Sigmoid colon (tissue), 7 donors: Measurements from ENCODE around the gene PRKN. TPM values are rescaled to one million over a fixed set of nuclear protein-coding genes. Genes with fewer than 3 reads are reported as not detected.

ENCODE experiments used
- DNase-seq: peaks from one replicate; pipeline ENCODE4 v3.0.0-alpha.2; 2019
- H3K27ac ChIP-seq, 4 donors: fragments of 200-600 bp; sonication (generic); one replicate each; pipeline ENCODE4 v1.5.1; 2016 to 2019; ENCODE audit warnings: mild to moderate bottlenecking in 1 of 4
- H3K27me3 ChIP-seq, 3 donors: fragments of 200-600 bp; sonication (generic); one replicate each; pipeline ENCODE4 v1.5.1; 2019; ENCODE audit warnings: mild to moderate bottlenecking in 1 of 3
- H3K36me3 ChIP-seq, 4 donors: fragments of 200-600 bp; sonication (generic); one replicate each; pipeline ENCODE4 v1.5.1; 2016 to 2019
- H3K4me1 ChIP-seq, 4 donors: fragments of 200-600 bp; sonication (generic); one replicate each; pipeline ENCODE4 v1.5.1; 2017 to 2019
- H3K4me3 ChIP-seq, 4 donors: fragments of 200-600 bp; sonication (generic); one replicate each; pipeline ENCODE4 v1.5.1; 2017 to 2019; ENCODE audit warnings: mild to moderate bottlenecking in 2 of 4, moderate library complexity in 1 of 4
- H3K9me3 ChIP-seq, 4 donors: fragments of 200-600 bp in 3 of 4; sonication (generic) in 3 of 4; one replicate each; pipeline versions ENCODE4 v1.5.1 to v1.6.1; 2013 to 2019
- EP300 ChIP-seq, 4 donors: sonication (generic); formaldehyde crosslinking; IDR thresholded peaks; one replicate each; pipeline ENCODE4 v1.6.1; 2017; ENCODE audit warnings: antibody characterized with exemption in 4 of 4
- POLR2A ChIP-seq, 2 donors: fragments of 450-650 bp; IDR thresholded peaks; one replicate each; pipeline ENCODE4 v1.6.1; 2016; ENCODE audit warnings: antibody characterized with exemption in 2 of 2, mild to moderate bottlenecking in 2 of 2, moderate library complexity in 2 of 2
- POLR2AphosphoS5 ChIP-seq, 4 donors: sonication (generic); formaldehyde crosslinking; IDR thresholded peaks; one replicate each; pipeline ENCODE4 v1.6.1; 2017; ENCODE audit warnings: antibody characterized with exemption in 4 of 4
- WGBS, 2 donors: extraction: QIAGEN DNeasy Blood & Tissue Kit; methylation state at CpG; one replicate each; pipeline ENCODE4 v1.1.7; 2013; 5-methylcytosine and 5-hydroxymethylcytosine counted together
- intact Hi-C: fragments of 100-400 bp; cut with DNase I; formaldehyde crosslinking; loops from one replicate; pipeline ENCODE4 v1.15.1; 2023
- polyA plus RNA-seq, 3 donors: library from polyadenylated mRNA; stranded (reverse); fragments of 200-250 nt; gene quantifications; one replicate each; pipeline ENCODE4 v1.2.3, GENCODE V29; 2013
- total RNA-seq, 4 donors: library from RNA; depleted of rRNA; stranded (reverse); fragments of >200 nt; gene quantifications; one replicate each; pipeline ENCODE4 v1.1.0, GENCODE V29; 2016
- TF ChIP-seq, protein P1 (sequence below), 4 experiments: fragments of 450-650 bp in 3 of 4; fragments of 200-600 bp in 1 of 4; IDR thresholded peaks; one replicate each; pipeline ENCODE4 v1.5.1; 2016 to 2019; ENCODE audit warnings: antibody characterized with exemption in 4 of 4, mild to moderate bottlenecking in 3 of 4, moderate library complexity in 2 of 4
- donor health status: healthy with polysubstance abuse.
- donor health status: Bipolar disorder and iron deficiency.
- donor health status: healthy.

PRKN gene
- total and polyA plus RNA-seq, 7 donors: 0.38 to 173 (median 9.7) TPM

DNA sequence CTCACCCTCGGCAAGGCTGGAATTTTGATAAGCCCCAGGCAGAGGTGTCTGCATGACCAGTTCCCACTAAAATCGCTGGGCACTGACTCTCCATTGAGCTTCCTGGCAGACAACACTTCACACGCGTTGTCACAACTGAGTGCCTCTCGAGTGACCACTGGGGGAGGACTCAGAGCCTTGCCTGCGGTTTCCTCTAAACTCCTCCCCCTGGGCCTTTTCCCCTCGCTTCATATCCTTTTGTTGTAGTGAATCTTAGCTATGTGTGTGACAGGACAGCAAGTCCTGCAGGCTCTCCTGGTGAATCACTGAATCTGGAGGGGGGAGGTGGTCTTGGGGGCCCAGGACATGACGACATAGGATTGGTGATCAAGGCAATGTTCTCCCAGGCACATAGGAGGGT is 670.8 kb downstream of the PRKN start:
- 69 to 85% methylated on average over 8 of the region's 8 CpGs for WGBS, 2 donors
- Histone ChIP-seq H3K9me3 (no peaks in the 10 kb centered on the region), H3K4me1 (no peaks in the 10 kb centered on the region), H3K27me3 (no peaks in the 10 kb centered on the region), H3K27ac (no peak overlapping the region), H3K36me3 (no peaks in the 10 kb centered on the region), H3K4me3 (no peak overlapping the region)
- DNase-seq: no peak
- intact Hi-C loops: no loop called here
- no peak for TF ChIP-seq EP300 (IDR thresholded peaks at IDR 0.05)
- no peak for TF ChIP-seq POLR2A (IDR thresholded peaks at IDR 0.05)

DNA sequence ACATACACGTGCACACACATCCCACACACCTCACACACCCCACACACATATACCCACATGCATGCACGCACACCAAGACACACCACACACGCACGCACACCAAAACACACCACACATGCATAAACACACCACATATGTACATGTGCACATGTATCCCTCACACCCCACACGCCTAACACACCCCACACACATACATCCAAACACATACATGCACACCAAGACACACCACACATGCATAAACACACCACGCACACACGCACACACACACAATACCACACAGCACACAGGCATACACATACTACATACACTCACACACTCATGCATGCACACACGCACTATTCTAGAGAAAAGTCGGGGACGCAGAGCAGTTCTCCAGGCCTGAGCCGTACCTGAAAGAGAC is 671.5 kb downstream of the PRKN start:
- Histone ChIP-seq H3K4me1 (no peaks in the 10 kb centered on the region), H3K27me3 (no peaks in the 10 kb centered on the region), H3K4me3 (no peak overlapping the region), H3K27ac (no peak overlapping the region), H3K36me3 (no peaks in the 10 kb centered on the region), H3K9me3 (no peaks in the 10 kb centered on the region)
- TF ChIP-seq, protein P1, sequence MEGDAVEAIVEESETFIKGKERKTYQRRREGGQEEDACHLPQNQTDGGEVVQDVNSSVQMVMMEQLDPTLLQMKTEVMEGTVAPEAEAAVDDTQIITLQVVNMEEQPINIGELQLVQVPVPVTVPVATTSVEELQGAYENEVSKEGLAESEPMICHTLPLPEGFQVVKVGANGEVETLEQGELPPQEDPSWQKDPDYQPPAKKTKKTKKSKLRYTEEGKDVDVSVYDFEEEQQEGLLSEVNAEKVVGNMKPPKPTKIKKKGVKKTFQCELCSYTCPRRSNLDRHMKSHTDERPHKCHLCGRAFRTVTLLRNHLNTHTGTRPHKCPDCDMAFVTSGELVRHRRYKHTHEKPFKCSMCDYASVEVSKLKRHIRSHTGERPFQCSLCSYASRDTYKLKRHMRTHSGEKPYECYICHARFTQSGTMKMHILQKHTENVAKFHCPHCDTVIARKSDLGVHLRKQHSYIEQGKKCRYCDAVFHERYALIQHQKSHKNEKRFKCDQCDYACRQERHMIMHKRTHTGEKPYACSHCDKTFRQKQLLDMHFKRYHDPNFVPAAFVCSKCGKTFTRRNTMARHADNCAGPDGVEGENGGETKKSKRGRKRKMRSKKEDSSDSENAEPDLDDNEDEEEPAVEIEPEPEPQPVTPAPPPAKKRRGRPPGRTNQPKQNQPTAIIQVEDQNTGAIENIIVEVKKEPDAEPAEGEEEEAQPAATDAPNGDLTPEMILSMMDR (IDR thresholded peaks at IDR 0.05): no peak
- TF ChIP-seq POLR2AphosphoS5 (IDR thresholded peaks at IDR 0.05): no peak
- TF ChIP-seq POLR2A (IDR thresholded peaks at IDR 0.05): no peak
- TF ChIP-seq EP300 (IDR thresholded peaks at IDR 0.05): no peak
- intact Hi-C loops: no loop called here
- DNase-seq: no peak
- WGBS, 2 donors: 95% methylated on average over 11 of the region's 11 CpGs

DNA sequence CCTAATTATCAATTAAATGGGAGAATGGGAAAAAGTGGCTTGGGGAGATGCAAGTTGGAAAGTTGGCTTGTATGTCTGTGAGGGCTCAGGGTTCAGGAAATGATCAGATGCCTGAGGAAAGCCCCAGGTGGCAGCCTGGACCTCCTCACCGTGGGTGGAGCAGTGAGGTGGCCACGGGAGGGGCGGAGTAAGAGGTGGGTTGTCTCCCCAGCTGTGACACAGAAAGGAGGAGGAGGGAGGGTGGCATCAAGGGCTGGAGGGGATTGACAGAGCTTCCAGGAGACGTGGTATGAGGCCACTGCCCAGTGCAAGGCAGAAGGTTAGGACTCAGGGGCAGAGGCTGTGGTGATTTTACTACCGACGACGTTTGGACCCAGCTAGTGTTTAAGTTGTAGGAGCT is 672.2 kb downstream of the PRKN start:
- H3K4me1 ChIP-seq: no peaks in the 10 kb centered on the region
- no peaks in the 10 kb centered on the region for H3K36me3 ChIP-seq
- no peaks in the 10 kb centered on the region for H3K27me3 ChIP-seq
- H3K27ac ChIP-seq: no peak overlapping the region
- DNase-seq: no peak
- no peaks in the 10 kb centered on the region for H3K9me3 ChIP-seq
- 76% methylated on average over 7 of the region's 7 CpGs for WGBS, 2 donors
- TF ChIP-seq EP300 (IDR thresholded peaks at IDR 0.05) (no peak), POLR2AphosphoS5 (IDR thresholded peaks at IDR 0.05) (no peak), POLR2A (IDR thresholded peaks at IDR 0.05) (no peak)
- TF ChIP-seq, protein P1 (IDR thresholded peaks at IDR 0.05): no peak
- intact Hi-C loops: no loop called here
- H3K4me3 ChIP-seq: no peak overlapping the region

DNA sequence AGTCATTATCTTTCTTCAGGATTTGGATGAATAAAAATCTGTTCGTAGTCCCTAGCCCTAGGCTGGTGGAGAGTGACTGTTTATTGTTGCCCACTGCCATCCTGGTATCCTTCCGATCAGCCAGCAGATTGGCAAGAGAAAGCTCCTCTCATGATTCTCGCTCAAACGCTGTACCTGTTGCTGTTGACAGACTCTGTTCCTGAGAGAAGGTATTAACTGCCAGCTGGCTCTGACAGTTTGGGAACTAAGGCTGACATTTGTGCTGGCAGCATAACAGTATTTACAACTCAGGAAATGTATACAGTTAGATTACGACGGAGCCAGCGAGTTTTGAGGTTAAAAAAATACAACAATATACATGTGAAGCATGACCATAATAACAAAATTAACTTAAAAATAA is 674.5 kb downstream of the PRKN start:
- no peak for DNase-seq
- H3K4me1 ChIP-seq: no peaks in the 10 kb centered on the region
- no peaks in the 10 kb centered on the region for H3K27me3 ChIP-seq
- TF ChIP-seq POLR2A (IDR thresholded peaks at IDR 0.05) (no peak), EP300 (IDR thresholded peaks at IDR 0.05) (no peak), POLR2AphosphoS5 (IDR thresholded peaks at IDR 0.05) (no peak)
- H3K9me3 ChIP-seq: no peaks in the 10 kb centered on the region
- no peak overlapping the region for H3K4me3 ChIP-seq
- WGBS, 2 donors: 75 to 78% methylated on average over 7 of the region's 7 CpGs
- H3K27ac ChIP-seq: no peak overlapping the region
- no peaks in the 10 kb centered on the region for H3K36me3 ChIP-seq
- intact Hi-C loops: no loop called here

DNA sequence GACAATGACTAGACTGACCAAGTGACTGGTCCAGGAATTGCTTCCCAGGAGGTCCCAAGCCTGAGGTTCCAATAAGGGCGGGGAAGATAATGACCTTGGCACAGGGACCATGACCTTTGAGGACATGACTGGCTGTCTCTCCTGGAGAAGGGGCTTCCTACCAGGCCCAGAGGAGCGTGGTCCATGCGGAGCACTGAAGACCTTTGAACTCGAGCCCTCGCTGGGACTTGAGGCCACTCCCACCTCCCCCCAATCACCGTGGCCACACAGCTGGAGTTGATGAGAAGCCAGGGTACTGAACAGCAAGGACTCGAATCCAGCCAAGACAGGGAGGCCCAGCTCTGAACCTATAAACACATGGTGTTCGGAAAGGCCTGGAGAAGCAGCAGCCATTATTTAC is 677.0 kb downstream of the PRKN start:
- WGBS, 2 donors: 88 to 90% methylated on average over 8 of the region's 8 CpGs
- Histone ChIP-seq H3K4me3 (no peak overlapping the region), H3K27me3 (no peaks in the 10 kb centered on the region), H3K4me1 (no peaks in the 10 kb centered on the region), H3K9me3 (no peaks in the 10 kb centered on the region), H3K27ac (no peak overlapping the region), H3K36me3 (no peaks in the 10 kb centered on the region)
- TF ChIP-seq EP300 (IDR thresholded peaks at IDR 0.05) (no peak), POLR2A (IDR thresholded peaks at IDR 0.05) (no peak), POLR2AphosphoS5 (IDR thresholded peaks at IDR 0.05) (no peak)
- TF ChIP-seq, protein P1 (IDR thresholded peaks at IDR 0.05): no peak
- DNase-seq: no peak
- intact Hi-C loops: no loop called here

DNA sequence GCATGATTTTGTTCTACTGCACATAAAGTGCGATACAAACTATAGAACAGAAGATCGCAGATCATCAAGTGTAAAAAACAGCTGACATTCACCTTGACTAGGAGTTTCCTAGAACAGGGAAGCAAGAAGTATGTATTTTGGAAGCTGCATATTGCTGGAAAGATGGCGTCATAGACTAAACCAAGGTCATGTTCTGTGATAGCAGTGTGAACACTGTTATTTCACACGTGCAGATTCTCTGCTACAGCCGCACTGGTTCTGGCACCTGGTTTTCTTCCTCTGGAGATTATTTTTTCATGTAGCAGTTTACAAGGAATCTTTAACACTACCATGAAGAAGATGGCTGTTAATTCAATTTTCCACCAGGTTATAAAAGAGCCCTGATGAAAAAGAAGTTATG is 681.2 kb downstream of the PRKN start:
- intact Hi-C loops: no loop called here

More for the DNA sequence above, 681.2 kb downstream of the PRKN start:
- no peak for DNase-seq
- Histone ChIP-seq H3K4me3 (no peak overlapping the region), H3K4me1 (no peaks in the 10 kb centered on the region), H3K27ac (no peak overlapping the region), H3K36me3 (no peaks in the 10 kb centered on the region), H3K9me3 (peaks cover 0 to 5% (median 0%) of the 10 kb centered on the region in 4 donors), H3K27me3 (no peaks in the 10 kb centered on the region)
- 92 to 95% methylated on average over 5 of the region's 5 CpGs for WGBS, 2 donors
- no peak for TF ChIP-seq POLR2AphosphoS5 (IDR thresholded peaks at IDR 0.05)
- TF ChIP-seq EP300 (IDR thresholded peaks at IDR 0.05): no peak
- TF ChIP-seq, protein P1 (IDR thresholded peaks at IDR 0.05): no peak
- no peak for TF ChIP-seq POLR2A (IDR thresholded peaks at IDR 0.05)
